Neural cell (in vitro differentiated cells): ENCODE data around the gene VTI1B. TPM values are rescaled to one million over a fixed set of nuclear protein-coding genes. Genes with fewer than 3 reads are reported as not detected.
"Not testable (repeated sequence)": the region's sequence is repeated elsewhere in the genome, so short reads cannot be mapped to it uniquely, and the experiment has no call there.

Source experiments
- H2AFZ ChIP-seq: fragments of 200-600, 300-800 bp; sonication (generic), shearing (Covaris generic); 2 replicates; pipeline ENCODE4 v1.6.0; 2014; ENCODE audit warnings: low read depth, mild to moderate bottlenecking, antibody characterized with exemption, low read length, moderate library complexity
- H3F3A ChIP-seq: fragments of 200-600 bp; shearing (Covaris generic); 2 replicates; pipeline ENCODE4 v1.6.1; 2016; ENCODE audit warnings: mild to moderate bottlenecking, moderate library complexity, mixed read lengths, antibody characterized with exemption, low read length; ENCODE audit not compliant: insufficient read depth, poor library complexity, severe bottlenecking
- H3K27ac ChIP-seq: fragments of 200-600, 300-800 bp; sonication (generic), shearing (Covaris generic); 2 replicates; pipeline ENCODE4 v1.5.1; 2014; ENCODE audit warnings: mild to moderate bottlenecking, low read length, moderate library complexity
- H3K27me3 ChIP-seq: fragments of 300-800, 200-600 bp; sonication (generic), shearing (Covaris generic); 2 replicates; pipeline ENCODE4 v1.6.0; 2014; ENCODE audit warnings: mild to moderate bottlenecking, low read depth, low read length, moderate library complexity; ENCODE audit not compliant: insufficient read depth
- H3K36me3 ChIP-seq: fragments of 300-800, 200-600 bp; sonication (generic), shearing (Covaris generic); 2 replicates; pipeline ENCODE4 v1.5.1; 2014; ENCODE audit warnings: mild to moderate bottlenecking, antibody characterized with exemption, low read length, moderate library complexity; ENCODE audit not compliant: insufficient read depth
- H3K4me2 ChIP-seq: fragments of 300-800, 200-600 bp; sonication (generic), shearing (Covaris generic); 2 replicates; pipeline ENCODE4 v1.6.0; 2014; ENCODE audit warnings: mild to moderate bottlenecking, low read length
- H3K4me3 ChIP-seq: fragments of 300-800, 200-600 bp; sonication (generic), shearing (Covaris generic); 2 replicates; pipeline ENCODE4 v1.5.1; 2014; ENCODE audit warnings: mild to moderate bottlenecking, low read length, moderate library complexity
- H3K79me2 ChIP-seq: fragments of 200-600 bp; shearing (Covaris generic); replicated peaks from 2 replicates; pipeline ENCODE4 v1.6.0; 2014; ENCODE audit warnings: mild to moderate bottlenecking, low read length, moderate library complexity; ENCODE audit not compliant: insufficient read depth
- H3K9ac ChIP-seq: fragments of 300-800, 200-600 bp; sonication (generic), shearing (Covaris generic); 2 replicates; pipeline ENCODE4 v1.6.1; 2016; ENCODE audit warnings: mild to moderate bottlenecking, low read length, mixed read lengths
- H3K9me2 ChIP-seq: fragments of 200-600 bp; shearing (Covaris generic); 2 replicates; pipeline ENCODE4 v1.6.1; 2016; ENCODE audit warnings: mild to moderate bottlenecking, low read length, mixed read lengths; ENCODE audit not compliant: insufficient read depth
- H3K9me3 ChIP-seq: fragments of 200-600, 300-800 bp; sonication (generic), shearing (Covaris generic); 2 replicates; pipeline ENCODE4 v1.6.1; 2016; ENCODE audit warnings: mild to moderate bottlenecking, mixed run types, low read length, moderate library complexity, mixed read lengths
- H4K20me1 ChIP-seq: fragments of 200-600 bp; shearing (Covaris generic); 2 replicates; pipeline ENCODE4 v1.6.1; 2016; ENCODE audit warnings: mild to moderate bottlenecking, mixed run types; ENCODE audit not compliant: insufficient read depth
- CTCF ChIP-seq: fragments of 450-650 bp; IDR thresholded peaks from 2 replicates; pipeline ENCODE4 v1.5.1; 2014; ENCODE audit warnings: antibody characterized with exemption, mild to moderate bottlenecking, moderate library complexity; ENCODE audit not compliant: poor library complexity, severe bottlenecking
- EP300 ChIP-seq: fragments of 450-650 bp; conservative IDR thresholded peaks from 2 replicates; pipeline ENCODE4 v1.6.1; 2014; ENCODE audit warnings: antibody characterized with exemption, mild to moderate bottlenecking, moderate library complexity; ENCODE audit not compliant: poor library complexity, severe bottlenecking
- EZH2 ChIP-seq: fragments of 200-600, 300-800 bp; shearing (Covaris generic), sonication (generic); IDR thresholded peaks from 2 replicates; pipeline ENCODE4 v1.6.1; 2014; ENCODE audit warnings: antibody characterized with exemption, low read length, borderline replicate concordance, mild to moderate bottlenecking; ENCODE audit not compliant: insufficient read depth, poor library complexity, severe bottlenecking
- MXI1 ChIP-seq: fragments of 450-650 bp; conservative IDR thresholded peaks from 2 replicates; pipeline ENCODE4 v1.6.1; 2014; ENCODE audit warnings: antibody characterized with exemption, mild to moderate bottlenecking; ENCODE audit not compliant: poor library complexity, severe bottlenecking
- POLR2AphosphoS5 ChIP-seq: IDR thresholded peaks from 2 replicates; pipeline ENCODE4 v1.6.1; 2012
- RAD21 ChIP-seq: fragments of 450-650 bp; conservative IDR thresholded peaks from 2 replicates; pipeline ENCODE4 v1.6.1; 2014; ENCODE audit warnings: antibody characterized with exemption, mild to moderate bottlenecking, moderate library complexity
- REST ChIP-seq: IDR thresholded peaks from 2 replicates; pipeline ENCODE4 v1.6.1; 2012; ENCODE audit warnings: borderline replicate concordance
- SMC3 ChIP-seq: fragments of 450-650 bp; conservative IDR thresholded peaks from 2 replicates; pipeline ENCODE4 v1.6.1; 2014; ENCODE audit warnings: antibody characterized with exemption, mild to moderate bottlenecking, moderate library complexity; ENCODE audit not compliant: poor library complexity
- TAF1 ChIP-seq: IDR thresholded peaks from 2 replicates; pipeline ENCODE4 v1.6.1; 2012; ENCODE audit warnings: low read depth
- polyA plus RNA-seq: library from polyadenylated mRNA; depleted of rRNA; stranded (reverse); fragments of >200 nt; gene quantifications from 2 replicates; pipeline ENCODE4 v1.2.3, GENCODE V29; 2014

Gene VTI1B
- polyA plus RNA-seq, 1 donor from 2014 or later: 78.6 TPM

- Histone ChIP-seq H4K20me1 (no peaks in the 10 kb centered on the region), H3K9ac (no peak overlapping the region), H3K4me2 (no peak overlapping the region), H3K79me2 (no peaks in the 10 kb centered on the region), H3K9me2 (no peaks in the 10 kb centered on the region), H3K36me3 (peaks cover 7% of the 10 kb centered on the region), H3K4me3 (no peak overlapping the region), H3K9me3 (no peaks in the 10 kb centered on the region), H3K27me3 (no peaks in the 10 kb centered on the region), H2AFZ (no peak overlapping the region), H3F3A (no peaks in the 10 kb centered on the region), H3K27ac (no peak overlapping the region)
- TF ChIP-seq EP300 (no peak), REST (no peak)
Observed at GRCh38 chr14:67630186-67630585, 44.2 kb downstream of the VTI1B start.

GRCh38 chr14:67627519-67627918 is 46.9 kb downstream of the VTI1B start:
- Histone ChIP-seq H3K4me2 (no peak overlapping the region), H3K9ac (no peak overlapping the region), H3K27ac (no peak overlapping the region), H3K9me3 (no peaks in the 10 kb centered on the region), H3K79me2 (peaks cover 2% of the 10 kb centered on the region), H3F3A (no peaks in the 10 kb centered on the region), H4K20me1 (no peaks in the 10 kb centered on the region), H3K4me3 (no peak overlapping the region), H3K27me3 (no peaks in the 10 kb centered on the region), H3K9me2 (no peaks in the 10 kb centered on the region), H2AFZ (no peak overlapping the region), H3K36me3 (peaks cover 21% of the 10 kb centered on the region)
- no peak for TF ChIP-seq SMC3
- TF ChIP-seq EZH2: no peak
- no peak for TF ChIP-seq REST
- no peak for TF ChIP-seq MXI1
- TF ChIP-seq POLR2AphosphoS5: no peak
- no peak for TF ChIP-seq TAF1
- TF ChIP-seq EP300: no peak
- no peak for TF ChIP-seq RAD21
- no peak for TF ChIP-seq CTCF

- peaks cover 21% of the 10 kb centered on the region for H3K36me3 ChIP-seq
- H3K9ac ChIP-seq, H3K27me3 ChIP-seq, H4K20me1 ChIP-seq, H2AFZ ChIP-seq, H3K4me2 ChIP-seq, H3K9me2 ChIP-seq, H3K4me3 ChIP-seq, H3F3A ChIP-seq, H3K9me3 ChIP-seq, H3K27ac ChIP-seq, H3K79me2 ChIP-seq: not testable (repeated sequence)
Observed at GRCh38 chr14:67626131-67626530, 48.3 kb downstream of the VTI1B start.
